ENCODE measurements around the gene PAOX. TPM values are rescaled to one million over a fixed set of nuclear protein-coding genes. Genes with fewer than 3 reads are reported as not detected.
A peak's percentile ranks its signal among the peaks of the same experiment; 100 is the strongest.

PAOX gene
- total and polyA plus RNA-seq, 9 of the 15 experiments (the other 6 are each of a cell fraction or from before 2014, with no cell fraction given): 0.80 to 6.4 (median 2.6) TPM

GRCh38 chr10:133438711-133439273, 59.7 kb downstream of the PAOX start (continued):
- TF ChIP-seq REST (IDR thresholded peaks at IDR 0.05; ENCODE audit: borderline replicate concordance) (peak; percentile 57), REST (CRISPR knock-in tag; IDR thresholded peaks at IDR 0.05; ENCODE audit: low read depth) (no peak), TEAD4 (IDR thresholded peaks at IDR 0.05; ENCODE audit: low read length) (no peak), TEAD4 (CRISPR knock-in tag; IDR thresholded peaks at IDR 0.05; ENCODE audit: borderline replicate concordance) (no peak), ZNF41 (CRISPR knock-in tag; conservative IDR thresholded peaks at IDR 0.05) (no peak), CHCHD3 (CRISPR knock-in tag; IDR thresholded peaks at IDR 0.05) (no peak), DLX4 (CRISPR knock-in tag; IDR thresholded peaks at IDR 0.05) (no peak), MNT (conservative IDR thresholded peaks at IDR 0.05) (peak in 1 of 2 experiments; percentile 31; a peak in 1 of 4 replicates), CREB3 (tag; conservative IDR thresholded peaks at IDR 0.05; ENCODE audit: low read depth) (no peak), ZFP30 (CRISPR knock-in tag; IDR thresholded peaks at IDR 0.05; ENCODE audit: borderline replicate concordance) (no peak), ZEB2 (IDR thresholded peaks at IDR 0.05) (no peak), HCFC1 (IDR thresholded peaks at IDR 0.05; ENCODE audit: low read depth, low read length) (no peak), NFIC (IDR thresholded peaks at IDR 0.05) (no peak), YBX1 (IDR thresholded peaks at IDR 0.05) (no peak), PURB (CRISPR knock-in tag; IDR thresholded peaks at IDR 0.05; ENCODE audit: low read depth) (no peak)
- TF ChIP-seq, protein P1, sequence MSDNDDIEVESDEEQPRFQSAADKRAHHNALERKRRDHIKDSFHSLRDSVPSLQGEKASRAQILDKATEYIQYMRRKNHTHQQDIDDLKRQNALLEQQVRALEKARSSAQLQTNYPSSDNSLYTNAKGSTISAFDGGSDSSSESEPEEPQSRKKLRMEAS (CRISPR knock-in tag; IDR thresholded peaks at IDR 0.05): 0 out of 2 replicates have a peak, but pooled peaks have one; percentile 24
- TF ChIP-seq, protein P2, sequence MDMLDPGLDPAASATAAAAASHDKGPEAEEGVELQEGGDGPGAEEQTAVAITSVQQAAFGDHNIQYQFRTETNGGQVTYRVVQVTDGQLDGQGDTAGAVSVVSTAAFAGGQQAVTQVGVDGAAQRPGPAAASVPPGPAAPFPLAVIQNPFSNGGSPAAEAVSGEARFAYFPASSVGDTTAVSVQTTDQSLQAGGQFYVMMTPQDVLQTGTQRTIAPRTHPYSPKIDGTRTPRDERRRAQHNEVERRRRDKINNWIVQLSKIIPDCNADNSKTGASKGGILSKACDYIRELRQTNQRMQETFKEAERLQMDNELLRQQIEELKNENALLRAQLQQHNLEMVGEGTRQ (CRISPR knock-in tag; IDR thresholded peaks at IDR 0.05): peak; percentile 93

Data from K562 (cell line).